Pons (tissue), 1 donor: ENCODE results near the gene UPK3BL1.
A peak's percentile ranks its signal among the peaks of the same experiment; 100 is the strongest.
"Not testable (repeated sequence)": the region's sequence is repeated elsewhere in the genome, so short reads cannot be mapped to it uniquely, and the experiment has no call there.

Experiments
- DNase-seq: peaks from one replicate; pipeline ENCODE4 v3.0.0-alpha.2; 2016; ENCODE audit warnings: low spot score

Gene UPK3BL1

DNA sequence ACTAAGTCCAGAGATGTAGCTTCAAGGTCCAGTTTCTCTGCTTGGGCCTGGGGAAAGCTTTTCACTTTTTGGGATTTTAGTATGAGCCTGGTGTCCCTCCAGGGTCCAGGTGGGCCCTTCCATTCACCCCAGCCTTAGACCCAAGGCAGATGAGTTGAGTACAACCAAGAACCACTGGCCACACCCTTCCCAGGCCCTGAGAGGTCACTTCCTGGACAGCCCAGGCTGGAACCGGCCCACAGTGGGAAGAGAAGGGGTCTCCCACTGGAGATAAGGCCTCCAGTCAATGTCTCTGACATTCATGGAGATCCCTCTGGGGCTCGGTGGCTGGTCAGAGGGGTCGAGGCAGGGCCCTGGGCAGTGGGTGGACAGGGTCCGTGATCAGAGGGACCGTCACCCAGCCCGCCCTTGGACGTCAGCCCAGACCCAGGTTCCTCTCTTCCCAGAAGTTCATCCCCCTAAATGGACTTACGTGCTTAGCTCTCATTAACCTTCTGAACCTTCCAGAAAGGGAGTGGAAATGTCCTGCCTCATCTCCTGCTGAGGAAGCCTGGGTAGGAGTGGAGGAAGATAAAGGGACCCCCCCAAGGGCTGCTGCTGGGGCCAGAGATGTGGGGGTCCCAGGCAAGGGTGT lies 15.2 kb downstream of the UPK3BL1 start:
- DNase-seq, result not testable (repeated sequence)

GRCh38 chr7:102618122-102618521 lies 24.5 kb downstream of the UPK3BL1 start:
- DNase-seq, result not testable (repeated sequence)

- DNase-seq, result peak; percentile 4
These were observed 26.0 kb downstream of the UPK3BL1 start, which contains the start of gene RASA4 for GRCh38 chr7:102616507-102617125. Gene RASA4 (minus strand): TSS chr7:102616756. CDS start chr7:102616689, 67 bp downstream.

DNA sequence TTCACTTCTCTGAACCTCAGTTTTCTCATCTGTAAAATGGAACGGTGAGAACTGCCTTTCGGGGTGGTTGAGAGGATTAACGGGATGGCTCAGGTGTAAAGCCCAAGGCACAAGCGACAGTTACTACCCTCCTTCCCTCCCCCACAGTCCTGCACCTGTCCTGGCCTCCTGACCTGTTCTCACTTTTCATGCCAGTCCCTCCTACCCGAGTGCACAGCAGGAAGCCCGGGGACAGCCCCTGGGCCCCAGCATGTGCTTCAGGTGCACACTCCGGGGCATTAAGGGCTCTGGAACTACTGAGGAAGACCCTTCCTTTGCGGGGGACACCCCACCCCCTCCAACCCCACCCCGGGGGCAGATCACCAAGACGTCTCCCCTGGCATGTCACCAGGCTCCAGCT lies 26.7 kb downstream of the UPK3BL1 start:
- not testable (repeated sequence) for DNase-seq

- not testable (repeated sequence) for DNase-seq
These were observed 27.7 kb downstream of the UPK3BL1 start for GRCh38 chr7:102614873-102615272.

- DNase-seq, result not testable (repeated sequence)
These were observed 28.3 kb downstream of the UPK3BL1 start for GRCh38 chr7:102614346-102614697.

GRCh38 chr7:102613575-102614345 lies 28.8 kb downstream of the UPK3BL1 start:
- DNase-seq, result not testable (repeated sequence)

DNA sequence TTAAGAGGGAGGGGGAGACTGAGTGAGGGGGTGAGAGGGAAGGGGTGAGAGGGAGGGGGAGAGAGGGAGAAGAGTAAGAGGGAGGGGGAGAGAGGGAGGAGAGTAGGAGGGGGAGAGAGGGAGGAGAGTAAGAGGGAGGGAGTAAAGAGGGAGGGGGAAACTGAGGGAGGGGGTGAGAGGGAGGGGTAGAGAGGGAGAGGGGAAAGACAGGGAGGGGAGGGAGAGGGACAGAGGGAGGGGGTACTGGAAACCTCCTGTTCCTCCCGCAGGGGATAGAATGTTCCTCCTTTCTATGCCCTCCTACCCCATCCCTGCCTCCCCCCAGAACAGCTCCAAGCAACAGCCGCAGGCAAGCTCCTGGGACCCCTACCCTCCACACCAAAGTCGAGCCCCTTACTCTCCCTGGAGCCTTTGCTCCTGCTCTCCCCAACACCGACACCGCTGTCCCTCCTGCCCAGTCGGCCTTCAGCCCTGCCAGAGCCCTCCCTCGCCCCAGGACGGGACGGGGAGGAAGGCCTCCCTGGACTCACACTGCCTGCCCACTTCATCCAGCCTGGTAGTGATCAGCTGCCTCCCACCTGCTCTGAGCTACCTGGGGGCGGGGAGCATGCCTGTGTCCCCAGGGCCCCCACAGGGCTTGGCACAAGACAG lies 30.8 kb downstream of the UPK3BL1 start:
- DNase-seq, result peak; percentile 4

GRCh38 chr7:102611013-102611674 lies 31.4 kb downstream of the UPK3BL1 start:
- not testable (repeated sequence) for DNase-seq

GRCh38 chr7:102610441-102610840 lies 32.1 kb downstream of the UPK3BL1 start:
- not testable (repeated sequence) for DNase-seq

DNA sequence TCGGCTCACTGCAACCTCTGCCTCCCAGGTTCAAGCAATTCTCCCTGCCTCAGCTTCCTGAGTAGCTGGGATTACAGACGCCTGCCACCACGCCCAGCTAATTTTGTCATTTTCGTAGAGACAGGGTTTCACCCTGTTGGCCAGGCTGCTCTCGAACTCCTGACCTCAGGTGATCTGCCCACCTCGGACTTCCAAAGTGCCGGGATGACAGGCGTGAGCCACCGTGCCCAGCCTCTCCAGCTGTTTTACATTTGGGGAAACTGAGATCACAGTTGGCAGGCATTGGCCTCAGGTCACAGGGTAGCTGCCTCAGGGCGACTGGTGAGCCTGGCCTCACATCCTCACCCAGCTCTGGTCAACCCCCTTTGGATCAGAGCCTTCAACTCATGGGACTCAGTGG lies 32.9 kb downstream of the UPK3BL1 start:
- not testable (repeated sequence) for DNase-seq

- not testable (repeated sequence) for DNase-seq
These were observed 35.7 kb downstream of the UPK3BL1 start for GRCh38 chr7:102606848-102607247.

GRCh38 chr7:102604431-102605145 lies 38.0 kb downstream of the UPK3BL1 start:
- not testable (repeated sequence) for DNase-seq

DNA sequence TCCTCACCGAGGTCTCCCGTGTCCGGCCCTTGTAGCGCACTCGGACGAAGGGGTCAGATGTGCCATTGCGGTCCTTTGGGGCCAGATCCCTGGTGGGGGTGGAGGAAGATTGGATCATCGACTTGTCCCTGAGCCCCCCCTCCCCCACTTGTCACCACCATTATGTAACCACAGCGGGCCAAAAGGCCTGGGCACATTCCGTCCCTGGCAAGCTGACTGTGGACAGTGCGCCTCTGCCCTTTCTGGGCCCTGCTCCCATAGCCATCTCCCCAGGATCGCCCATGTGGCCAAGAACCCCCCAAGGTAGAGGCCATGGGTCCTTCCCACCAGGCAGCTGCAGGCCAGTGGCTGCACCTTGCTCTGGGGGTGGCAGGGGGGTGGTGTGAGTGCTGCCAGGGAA lies 40.3 kb downstream of the UPK3BL1 start:
- DNase-seq, result not testable (repeated sequence)

DNA sequence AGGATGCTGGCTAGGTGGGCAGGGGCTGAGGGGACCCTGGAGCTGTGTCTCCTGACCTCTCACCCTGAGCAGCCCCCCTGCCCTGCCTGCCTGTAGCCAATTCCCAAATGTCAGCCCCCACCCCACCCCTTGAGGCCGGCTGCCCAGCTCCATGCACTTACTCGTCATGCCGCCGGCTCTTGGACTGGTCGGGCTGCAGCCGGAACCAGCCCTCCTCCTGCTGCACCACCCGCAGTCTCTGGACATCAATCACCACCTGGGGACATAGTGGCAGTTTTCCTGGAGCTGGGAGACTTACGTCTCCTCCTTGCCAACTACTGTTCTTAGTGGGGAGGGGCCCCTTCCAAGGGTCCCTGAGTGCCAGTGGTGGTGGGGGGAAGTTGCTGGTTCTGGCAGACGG lies 42.9 kb downstream of the UPK3BL1 start:
- DNase-seq, result not testable (repeated sequence)

GRCh38 chr7:102596036-102596435 lies 46.6 kb downstream of the UPK3BL1 start:
- DNase-seq, result not testable (repeated sequence)

- DNase-seq, result not testable (repeated sequence)
These were observed 48.8 kb downstream of the UPK3BL1 start for GRCh38 chr7:102593637-102594334.

DNA sequence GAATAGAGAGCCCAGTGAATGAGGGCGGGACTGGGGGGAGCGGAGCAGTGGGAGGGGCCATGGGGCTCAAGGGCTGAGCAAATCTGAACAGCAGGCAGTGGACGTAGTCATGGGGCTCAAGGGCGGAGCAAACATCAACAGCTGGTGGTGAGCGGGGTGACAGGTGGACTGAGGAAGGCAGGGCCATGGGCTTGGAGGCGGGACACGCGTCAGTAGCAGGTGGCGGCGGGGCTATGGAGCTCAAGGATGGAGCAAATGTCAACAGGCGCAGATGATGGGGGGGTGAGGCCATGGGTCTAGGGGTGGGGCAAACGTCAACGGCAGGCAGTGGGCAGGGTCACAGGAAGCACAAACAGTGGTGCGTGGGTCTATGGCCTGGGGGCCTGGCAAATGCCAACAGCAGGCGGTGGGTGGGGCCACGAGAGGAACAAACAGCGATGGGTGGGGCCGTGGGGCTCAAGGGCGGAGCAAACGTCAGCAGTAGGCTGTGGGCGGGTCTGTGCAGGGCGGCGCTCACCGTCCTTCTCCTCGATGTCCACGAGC lies 50.0 kb downstream of the UPK3BL1 start:
- not testable (repeated sequence) for DNase-seq

DNA sequence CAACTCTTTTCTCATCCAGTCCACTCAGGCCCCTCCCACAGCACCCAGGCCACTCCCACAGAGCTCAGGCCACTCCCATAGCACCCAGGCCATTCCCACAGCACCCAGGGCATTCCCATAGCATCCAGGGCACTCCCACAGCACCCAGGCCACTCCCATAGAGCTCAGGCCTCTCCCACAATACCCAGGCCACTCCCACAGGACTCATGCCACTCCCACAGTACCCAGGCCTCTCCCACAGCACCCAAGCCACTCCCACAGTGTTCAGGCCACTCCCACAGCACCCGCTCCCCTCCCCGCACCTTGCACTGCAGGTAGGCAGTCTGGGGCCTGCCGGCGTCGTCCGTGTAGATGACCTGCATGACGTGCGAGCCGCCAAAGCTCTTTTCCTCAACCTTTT lies 52.7 kb downstream of the UPK3BL1 start:
- DNase-seq, result not testable (repeated sequence)
